CD4-positive, CD25-positive, alpha-beta regulatory T cell (primary cell): ENCODE data around the gene PXDC1. TPM values are rescaled to one million over a fixed set of nuclear protein-coding genes. Genes with fewer than 3 reads are reported as not detected.
"Not testable (repeated sequence)": the region's sequence is repeated elsewhere in the genome, so short reads cannot be mapped to it uniquely, and the experiment has no call there.

Source experiments
- ATAC-seq, 2 donors: fragments of 150-1000 bp; cut with Tn5 transposase; one replicate each; pipeline ENCODE4 v1.10.0; 2021; ENCODE audit warnings: low read depth in 2 of 2, moderate number of reproducible peaks in 2 of 2, moderate library complexity in 1 of 2
- DNase-seq, 3 donors: peaks; one replicate each; pipeline versions ENCODE4 v3.0.0 to v3.0.0-alpha.2; 2012 to 2022; ENCODE audit warnings: mixed read lengths in 1 of 3
- H3K27ac ChIP-seq: one replicate; pipeline ENCODE4 v1.7.0; 2013; ENCODE audit warnings: mild to moderate bottlenecking, low read length; ENCODE audit not compliant: insufficient read depth, poor library complexity, severe bottlenecking
- H3K27me3 ChIP-seq: one replicate; pipeline ENCODE4 v1.7.0; 2013; ENCODE audit warnings: low read length; ENCODE audit not compliant: control insufficient read depth, insufficient read depth
- H3K36me3 ChIP-seq: one replicate; pipeline ENCODE4 v1.7.0; 2013; ENCODE audit warnings: mild to moderate bottlenecking, low read length, moderate library complexity; ENCODE audit not compliant: control insufficient read depth, insufficient read depth
- H3K4me1 ChIP-seq: 2 replicates; pipeline ENCODE4 v1.7.0; 2013; ENCODE audit warnings: mild to moderate bottlenecking, low read length; ENCODE audit not compliant: insufficient read depth, control insufficient read depth, poor library complexity, severe bottlenecking
- H3K4me3 ChIP-seq: one replicate; pipeline ENCODE4 v1.7.0; 2013; ENCODE audit warnings: low read depth, mild to moderate bottlenecking, low read length, moderate library complexity
- H3K9me3 ChIP-seq, 2 experiments: 1 replicate in 1 of 2; 2 replicates in 1 of 2; pipeline ENCODE4 v1.7.0; 2013; ENCODE audit warnings: low read length in 2 of 2, mild to moderate bottlenecking in 1 of 2, moderate library complexity in 1 of 2; ENCODE audit not compliant: control insufficient read depth in 2 of 2
- H3K27ac Mint-ChIP-seq, 3 donors: one replicate each; pipeline ENCODE4 v1.8.0; 2020 to 2022; ENCODE audit warnings: mild to moderate bottlenecking in 3 of 3, mixed read lengths in 3 of 3, moderate library complexity in 2 of 3
- H3K27me3 Mint-ChIP-seq: one replicate; pipeline ENCODE4 v1.8.0; 2022; ENCODE audit warnings: mild to moderate bottlenecking, mixed read lengths
- H3K36me3 Mint-ChIP-seq: one replicate; pipeline ENCODE4 v1.8.0; 2020; ENCODE audit warnings: mixed read lengths
- H3K4me1 Mint-ChIP-seq, 4 donors: one replicate each; pipeline ENCODE4 v1.8.0; 2020 to 2022; ENCODE audit warnings: mixed read lengths in 4 of 4, mild to moderate bottlenecking in 1 of 4
- H3K4me3 Mint-ChIP-seq, 4 donors: one replicate each; pipeline ENCODE4 v1.8.0; 2020 to 2022; ENCODE audit warnings: mild to moderate bottlenecking in 4 of 4, mixed read lengths in 4 of 4, moderate library complexity in 3 of 4
- H3K9me3 Mint-ChIP-seq, 7 donors: one replicate each; pipeline ENCODE4 v1.8.0; 2020 to 2022; ENCODE audit warnings: mixed read lengths in 7 of 7, mild to moderate bottlenecking in 3 of 7, moderate library complexity in 2 of 7
- polyA plus RNA-seq, 4 donors: library from polyadenylated mRNA; unstranded; fragments of 300-500 nt; fragmentation: Illumina TruSeq; gene quantifications; one replicate each; pipeline ENCODE4 v1.2.3, GENCODE V29; 2021
- total RNA-seq: library from RNA; stranded (reverse); gene quantifications from one replicate; pipeline ENCODE4 v1.2.3, GENCODE V29; 2022

Gene PXDC1
- total and polyA plus RNA-seq, 5 donors from 2014 or later = 1.1 TPM; not detected in 4

GRCh38 chr6:3757241-3757641 is 5.7 kb upstream of the PXDC1 start:
- H3K4me1 ChIP-seq = peaks cover 3% of the 10 kb centered on the region
- ATAC-seq (no peak), DNase-seq (no peak)
- Mint-ChIP-seq H3K4me1 (peaks cover 0 to 8% (median 4%) of the 10 kb centered on the region in 4 donors), H3K9me3 (no peaks in the 10 kb centered on the region), H3K36me3 (no peaks in the 10 kb centered on the region), H3K4me3 (no peak overlapping the region), H3K27me3 (peaks cover 34% of the 10 kb centered on the region), H3K27ac (no peak overlapping the region)
- no peaks in the 10 kb centered on the region for H3K9me3 ChIP-seq
- H3K27ac ChIP-seq = no peak overlapping the region
- H3K4me3 ChIP-seq = no peak overlapping the region
- peaks cover 9% of the 10 kb centered on the region for H3K27me3 ChIP-seq
- H3K36me3 ChIP-seq = no peaks in the 10 kb centered on the region

GRCh38 chr6:3756546-3756945 is 5.0 kb upstream of the PXDC1 start:
- peaks cover 0 to 8% (median 4%) of the 10 kb centered on the region in 4 donors for H3K4me1 Mint-ChIP-seq

GRCh38 chr6:3755637-3756545 is 4.4 kb upstream of the PXDC1 start:
- peaks cover 34% of the 10 kb centered on the region for H3K27me3 Mint-ChIP-seq
- Histone ChIP-seq H3K4me3 (no peak overlapping the region), H3K9me3 (no peaks in the 10 kb centered on the region), H3K36me3 (no peaks in the 10 kb centered on the region), H3K27ac (no peak overlapping the region), H3K27me3 (peaks cover 9% of the 10 kb centered on the region), H3K4me1 (peaks cover 16% of the 10 kb centered on the region)
- no peak overlapping the region for H3K4me3 Mint-ChIP-seq
- no peaks in the 10 kb centered on the region for H3K36me3 Mint-ChIP-seq
- no peak overlapping the region for H3K27ac Mint-ChIP-seq
- ATAC-seq (no peak), DNase-seq (no peak)
- H3K4me1 Mint-ChIP-seq = peaks cover 0 to 8% (median 4%) of the 10 kb centered on the region in 4 donors
- no peaks in the 10 kb centered on the region for H3K9me3 Mint-ChIP-seq

More at GRCh38 chr6:3756546-3756945, 5.0 kb upstream of the PXDC1 start:
- Histone ChIP-seq H3K27ac (no peak overlapping the region), H3K27me3 (peaks cover 9% of the 10 kb centered on the region), H3K4me1 (peaks cover 10% of the 10 kb centered on the region), H3K36me3 (no peaks in the 10 kb centered on the region), H3K9me3 (no peaks in the 10 kb centered on the region), H3K4me3 (no peak overlapping the region)
- no peak for DNase-seq
- H3K4me3 Mint-ChIP-seq = no peak overlapping the region
- peaks cover 34% of the 10 kb centered on the region for H3K27me3 Mint-ChIP-seq
- no peaks in the 10 kb centered on the region for H3K9me3 Mint-ChIP-seq
- no peak overlapping the region for H3K27ac Mint-ChIP-seq
- no peak for ATAC-seq
- H3K36me3 Mint-ChIP-seq = no peaks in the 10 kb centered on the region

DNA sequence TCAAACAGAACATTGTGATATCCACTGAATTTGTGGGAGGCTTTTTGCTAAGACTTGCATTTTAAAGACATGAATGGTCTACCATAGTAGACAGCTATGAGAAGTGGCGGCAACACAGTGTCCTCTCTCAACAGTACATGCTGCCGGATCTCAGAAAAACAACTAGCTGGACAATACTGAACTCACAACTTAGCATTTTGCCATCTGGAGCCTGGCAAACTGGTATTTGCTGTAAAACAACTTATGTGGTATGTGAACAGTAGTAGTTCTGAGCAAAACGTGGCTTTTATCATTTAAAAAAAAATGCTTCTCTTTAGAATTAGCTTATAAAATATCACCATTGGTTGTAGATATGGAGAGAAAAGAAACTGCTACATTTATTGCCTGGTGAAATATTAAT is 3.3 kb upstream of the PXDC1 start:
- Mint-ChIP-seq H3K27me3 (peaks cover 40% of the 10 kb centered on the region), H3K4me1 (peaks cover 0 to 8% (median 4%) of the 10 kb centered on the region in 4 donors), H3K36me3 (no peaks in the 10 kb centered on the region), H3K9me3 (no peaks in the 10 kb centered on the region), H3K4me3 (no peak overlapping the region), H3K27ac (no peak overlapping the region)
- Histone ChIP-seq H3K36me3 (no peaks in the 10 kb centered on the region), H3K27ac (no peak overlapping the region), H3K9me3 (no peaks in the 10 kb centered on the region), H3K4me1 (peaks cover 24% of the 10 kb centered on the region), H3K4me3 (no peak overlapping the region), H3K27me3 (peaks cover 9% of the 10 kb centered on the region)
- ATAC-seq (no peak), DNase-seq (no peak)

- not testable (repeated sequence) for H3K27ac ChIP-seq, H3K9me3 ChIP-seq, DNase-seq, H3K4me3 ChIP-seq, H3K27ac Mint-ChIP-seq, H3K9me3 Mint-ChIP-seq, ATAC-seq, H3K36me3 ChIP-seq, H3K36me3 Mint-ChIP-seq
- H3K4me1 ChIP-seq = peaks cover 24% of the 10 kb centered on the region
- Mint-ChIP-seq H3K4me1 (peaks cover 0 to 13% (median 4%) of the 10 kb centered on the region in 4 donors), H3K4me3 (peak overlapping the region in 1 of 4 donors; percentile 74), H3K27me3 (peaks cover 46% of the 10 kb centered on the region)
- peaks cover 11% of the 10 kb centered on the region for H3K27me3 ChIP-seq
Observed at GRCh38 chr6:3754032-3754725, 2.7 kb upstream of the PXDC1 start.

DNA sequence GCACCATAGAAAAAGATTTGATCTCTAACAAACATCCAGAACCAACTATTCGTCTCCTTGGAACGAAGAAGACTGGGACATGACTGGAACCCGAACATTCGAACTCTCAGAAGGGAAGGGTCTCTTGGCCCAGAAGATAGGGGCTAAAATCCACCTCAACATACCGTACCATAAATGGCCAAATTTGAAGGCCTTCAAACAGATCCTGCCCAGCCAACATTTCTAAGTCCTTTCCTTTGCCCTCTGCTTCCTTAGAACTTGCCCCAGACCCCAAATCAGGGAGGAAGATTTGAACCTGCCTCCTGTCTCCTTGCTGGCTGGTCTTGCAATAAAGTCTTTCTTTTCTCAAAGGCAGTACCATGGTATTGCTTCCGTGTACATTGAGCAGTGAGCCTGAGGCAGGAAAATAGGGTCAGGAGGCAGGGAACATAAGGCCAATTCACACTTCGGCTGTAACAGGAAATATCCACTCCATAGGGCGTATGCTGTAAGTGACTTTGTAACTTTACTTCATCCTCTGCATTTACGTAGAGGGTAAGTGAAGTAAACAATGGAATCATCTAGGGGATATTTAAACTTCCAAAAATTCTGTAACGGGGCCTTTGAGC is 1.8 kb upstream of the PXDC1 start:
- Mint-ChIP-seq H3K27me3 (peaks cover 53% of the 10 kb centered on the region), H3K27ac (no peak overlapping the region), H3K4me1 (peaks cover 0 to 15% (median 4%) of the 10 kb centered on the region in 4 donors), H3K36me3 (no peaks in the 10 kb centered on the region), H3K9me3 (no peaks in the 10 kb centered on the region), H3K4me3 (peak overlapping the region; percentile 68 to 92 (median 76))
- Histone ChIP-seq H3K9me3 (no peaks in the 10 kb centered on the region), H3K27me3 (peaks cover 11% of the 10 kb centered on the region), H3K36me3 (no peaks in the 10 kb centered on the region), H3K4me1 (peaks cover 24% of the 10 kb centered on the region), H3K27ac (no peak overlapping the region), H3K4me3 (no peak overlapping the region)
- ATAC-seq (no peak), DNase-seq (no peak)

DNA sequence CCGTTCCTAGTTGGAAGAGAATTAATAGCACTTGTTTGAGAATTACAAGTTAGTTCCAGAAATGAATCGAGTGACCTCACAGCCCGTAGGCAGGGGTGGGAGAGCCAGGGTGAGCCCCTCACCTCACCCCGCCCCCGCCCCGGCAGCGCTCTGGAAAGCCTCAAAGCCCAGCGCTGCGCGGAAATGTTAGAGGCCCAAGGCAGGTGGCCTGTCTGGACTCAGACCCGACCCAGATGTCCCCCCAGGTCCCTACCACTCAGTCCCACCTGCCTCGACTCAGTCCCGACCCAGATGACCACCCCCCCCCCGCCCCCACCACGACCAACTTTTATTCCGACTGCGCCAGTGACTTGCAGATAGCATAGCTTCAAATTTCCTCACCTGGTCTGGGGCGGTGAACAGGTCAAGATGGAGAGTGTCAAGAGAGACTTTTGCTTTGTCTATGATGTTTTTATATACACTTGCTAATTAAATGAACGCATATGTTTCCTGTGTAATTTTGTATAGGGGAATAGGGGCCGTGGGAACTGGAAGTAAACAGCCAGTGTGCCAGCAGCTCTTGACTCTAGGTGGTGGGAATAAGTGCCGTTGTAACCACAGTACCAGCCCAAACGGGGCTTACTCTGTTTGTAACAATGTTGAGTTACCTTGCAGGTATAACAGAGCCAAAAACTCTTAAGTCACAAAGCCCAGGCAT is 1.2 kb upstream of the PXDC1 start:
- no peaks in the 10 kb centered on the region for H3K36me3 Mint-ChIP-seq
- no peaks in the 10 kb centered on the region for H3K9me3 Mint-ChIP-seq
- peaks cover 58% of the 10 kb centered on the region for H3K27me3 Mint-ChIP-seq
- H3K27ac Mint-ChIP-seq = no peak overlapping the region
- Histone ChIP-seq H3K27ac (no peak overlapping the region), H3K4me1 (peaks cover 24% of the 10 kb centered on the region), H3K9me3 (no peaks in the 10 kb centered on the region), H3K36me3 (no peaks in the 10 kb centered on the region), H3K27me3 (peaks cover 11% of the 10 kb centered on the region), H3K4me3 (no peak overlapping the region)
- ATAC-seq = no peak
- H3K4me3 Mint-ChIP-seq = peak overlapping the region; percentile 68 to 92 (median 76)
- no peak for DNase-seq
- peaks cover 0 to 18% (median 4%) of the 10 kb centered on the region in 4 donors for H3K4me1 Mint-ChIP-seq
